NT2/D1 (cell line): ENCODE measurements around the gene RPTOR.

ENCODE experiments used
- SUZ12 ChIP-seq: IDR thresholded peaks from 2 replicates; pipeline ENCODE4 v1.6.1; 2011; ENCODE audit not compliant: insufficient read length, insufficient read depth; ENCODE audit errors: extremely low read depth
- YY1 ChIP-seq: IDR thresholded peaks from 2 replicates; pipeline ENCODE4 v1.6.1; 2011; ENCODE audit not compliant: insufficient read length, insufficient read depth

DNA sequence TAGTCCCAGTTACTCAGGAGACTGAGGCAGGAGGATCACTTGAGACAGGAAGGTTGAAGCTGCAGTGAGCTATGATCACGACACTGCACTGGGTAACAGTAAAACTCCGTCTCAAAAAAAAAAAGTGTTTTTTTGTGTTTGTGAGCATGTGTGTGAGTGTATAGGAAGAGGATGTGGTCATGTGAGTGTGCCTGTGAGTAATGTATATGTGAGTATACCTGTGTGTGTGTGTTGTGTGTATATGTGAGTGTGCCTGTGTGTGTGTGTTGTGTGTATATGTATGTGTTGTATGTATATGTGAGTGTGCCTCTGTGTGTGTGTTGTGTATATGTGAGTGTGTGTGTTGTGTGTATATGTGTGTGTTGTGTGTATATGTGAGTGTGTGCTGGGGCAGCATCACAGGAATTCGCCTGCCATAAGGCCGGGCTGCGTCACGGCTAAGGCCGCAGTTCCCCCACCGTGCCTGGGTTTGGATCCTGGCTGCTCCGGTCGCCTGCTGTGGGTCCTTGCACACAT is 46.9 kb upstream of the RPTOR start:
- no peak for TF ChIP-seq YY1
- TF ChIP-seq SUZ12: no peak
